ENCODE results near the gene ATXN7L3. TPM values are rescaled to one million over a fixed set of nuclear protein-coding genes. Genes with fewer than 3 reads are reported as not detected.

ATXN7L3 gene
- total RNA-seq, 2 donors from 2014 or later: 65.9 to 77.3 TPM

Small RNA genes lying within 50 kb of the gene (microRNA-seq; reads per million reads assigned to microRNA genes)
- not detected for gene MIR6782

Other genes with a start within 250 kb of the ATXN7L3 start
- gene PYY, start 245.9 kb downstream of the ATXN7L3 start, total RNA-seq: 100 to 1,000 TPM in 1 of 2 donors, 10 to 100 TPM in 1; 73.8 to 258 TPM
- gene NAGS, start 195.3 kb downstream of the ATXN7L3 start, total RNA-seq: 10 to 100 TPM in 1 of 2 donors, 1 to 10 TPM in 1; 5.2 to 14.0 TPM
- 10 to 100 TPM; 26.8 to 33.7 TPM for gene TMEM101, start 184.9 kb downstream of the ATXN7L3 start, total RNA-seq
- 10 to 100 TPM; 60.9 to 74.3 TPM for gene LSM12, start 133.2 kb downstream of the ATXN7L3 start, total RNA-seq
- gene G6PC3, start 129.1 kb downstream of the ATXN7L3 start, total RNA-seq: 10 to 100 TPM; 28.3 to 44.7 TPM
- gene HDAC5, start 76.2 kb downstream of the ATXN7L3 start, total RNA-seq: 10 to 100 TPM; 19.0 to 26.6 TPM
- gene HROB, start 58.0 kb downstream of the ATXN7L3 start, total RNA-seq: 10 to 100 TPM in 1 of 2 donors, 1 to 10 TPM in 1; 2.7 to 11.5 TPM
- under 1 TPM in 1 of 2 donors, not detected in 1; 0.32 TPM for gene ASB16, start 29.2 kb downstream of the ATXN7L3 start, total RNA-seq
- gene TMUB2, start 12.9 kb downstream of the ATXN7L3 start, total RNA-seq: 10 to 100 TPM; 37.0 to 44.5 TPM
- 10 to 100 TPM; 44.7 to 84.1 TPM for gene UBTF, start 19.8 kb upstream of the ATXN7L3 start, total RNA-seq
- under 1 TPM in 1 of 2 donors, not detected in 1; 0.27 TPM for gene SLC4A1, start 68.3 kb upstream of the ATXN7L3 start, total RNA-seq
- gene RUNDC3A, start 108.7 kb upstream of the ATXN7L3 start, total RNA-seq: 1 to 10 TPM in 1 of 2 donors, under 1 TPM in 1; 0.52 to 1.4 TPM
- 100 to 1,000 TPM; 115 to 267 TPM for gene SLC25A39, start 124.9 kb upstream of the ATXN7L3 start, total RNA-seq
- 100 to 1,000 TPM; 343 to 466 TPM for gene GRN, start 145.4 kb upstream of the ATXN7L3 start, total RNA-seq
- gene FAM171A2, start 164.0 kb upstream of the ATXN7L3 start, total RNA-seq: under 1 TPM; 0.64 to 0.72 TPM
- gene ITGA2B, start 189.8 kb upstream of the ATXN7L3 start, total RNA-seq: under 1 TPM; 0.37 to 0.69 TPM